Measurements from ENCODE around the gene PLXNA4.

GRCh38 chr7:132080967-132081668, 495.2 kb downstream of the PLXNA4 start:
- TF ChIP-seq, protein P1, sequence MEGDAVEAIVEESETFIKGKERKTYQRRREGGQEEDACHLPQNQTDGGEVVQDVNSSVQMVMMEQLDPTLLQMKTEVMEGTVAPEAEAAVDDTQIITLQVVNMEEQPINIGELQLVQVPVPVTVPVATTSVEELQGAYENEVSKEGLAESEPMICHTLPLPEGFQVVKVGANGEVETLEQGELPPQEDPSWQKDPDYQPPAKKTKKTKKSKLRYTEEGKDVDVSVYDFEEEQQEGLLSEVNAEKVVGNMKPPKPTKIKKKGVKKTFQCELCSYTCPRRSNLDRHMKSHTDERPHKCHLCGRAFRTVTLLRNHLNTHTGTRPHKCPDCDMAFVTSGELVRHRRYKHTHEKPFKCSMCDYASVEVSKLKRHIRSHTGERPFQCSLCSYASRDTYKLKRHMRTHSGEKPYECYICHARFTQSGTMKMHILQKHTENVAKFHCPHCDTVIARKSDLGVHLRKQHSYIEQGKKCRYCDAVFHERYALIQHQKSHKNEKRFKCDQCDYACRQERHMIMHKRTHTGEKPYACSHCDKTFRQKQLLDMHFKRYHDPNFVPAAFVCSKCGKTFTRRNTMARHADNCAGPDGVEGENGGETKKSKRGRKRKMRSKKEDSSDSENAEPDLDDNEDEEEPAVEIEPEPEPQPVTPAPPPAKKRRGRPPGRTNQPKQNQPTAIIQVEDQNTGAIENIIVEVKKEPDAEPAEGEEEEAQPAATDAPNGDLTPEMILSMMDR (IDR thresholded peaks at IDR 0.05 in 8 of 11, conservative IDR thresholded peaks at IDR 0.05 in 3 of 11) = no peak
- TF ChIP-seq POLR2A (IDR thresholded peaks at IDR 0.05) = no peak
